Measurements from ENCODE around the gene ESCO1. TPM values are rescaled to one million over a fixed set of nuclear protein-coding genes. Genes with fewer than 3 reads are reported as not detected.
A peak's percentile ranks its signal among the peaks of the same experiment; 100 is the strongest.

ESCO1 gene
- total RNA-seq, 2 donors from 2014 or later, result 20.4 to 28.7 TPM

GRCh38 chr18:21486905-21487437, 113.5 kb downstream of the ESCO1 start:
- ATAC-seq (replicated peaks), result no peak
- H3K36me3 Mint-ChIP-seq (ENCODE audit: low read depth), result no peaks in the 10 kb centered on the region
- H3K27ac Mint-ChIP-seq, result no peak overlapping the region
- H3K27me3 Mint-ChIP-seq, result peaks cover 11% of the 10 kb centered on the region
- H3K9me3 Mint-ChIP-seq, result no peaks in the 10 kb centered on the region
- H3K4me1 Mint-ChIP-seq, result no peaks in the 10 kb centered on the region
- H3K4me3 Mint-ChIP-seq, result no peak overlapping the region

- Mint-ChIP-seq H3K9me3 (no peaks in the 10 kb centered on the region), H3K27ac (no peak overlapping the region), H3K4me3 (no peak overlapping the region)
Observed at GRCh38 chr18:21484851-21485636, 115.5 kb downstream of the ESCO1 start.

GRCh38 chr18:21483051-21483450, 117.5 kb downstream of the ESCO1 start:
- Mint-ChIP-seq H3K36me3 (ENCODE audit: low read depth) (no peaks in the 10 kb centered on the region), H3K27ac (no peak overlapping the region), H3K9me3 (no peaks in the 10 kb centered on the region), H3K27me3 (peaks cover 15% of the 10 kb centered on the region), H3K4me1 (no peaks in the 10 kb centered on the region), H3K4me3 (no peak overlapping the region)
- ATAC-seq (replicated peaks), result peak; percentile 18

More at GRCh38 chr18:21484851-21485636, 115.5 kb downstream of the ESCO1 start:
- peak; percentile 24 for ATAC-seq (replicated peaks)
- peaks cover 15% of the 10 kb centered on the region for H3K27me3 Mint-ChIP-seq
- H3K4me1 Mint-ChIP-seq, result no peaks in the 10 kb centered on the region
- no peaks in the 10 kb centered on the region for H3K36me3 Mint-ChIP-seq (ENCODE audit: low read depth)

- H3K4me1 Mint-ChIP-seq, result no peaks in the 10 kb centered on the region
- peaks cover 15% of the 10 kb centered on the region for H3K27me3 Mint-ChIP-seq
- no peaks in the 10 kb centered on the region for H3K36me3 Mint-ChIP-seq (ENCODE audit: low read depth)
- ATAC-seq (replicated peaks), result no peak
- no peak overlapping the region for H3K4me3 Mint-ChIP-seq
- no peaks in the 10 kb centered on the region for H3K9me3 Mint-ChIP-seq
- no peak overlapping the region for H3K27ac Mint-ChIP-seq
Observed at GRCh38 chr18:21481739-21482138, 118.8 kb downstream of the ESCO1 start.

- ATAC-seq (replicated peaks), result no peak
- peaks cover 12% of the 10 kb centered on the region for H3K27me3 Mint-ChIP-seq
- no peaks in the 10 kb centered on the region for H3K4me1 Mint-ChIP-seq
- no peak overlapping the region for H3K4me3 Mint-ChIP-seq
- H3K36me3 Mint-ChIP-seq (ENCODE audit: low read depth), result no peaks in the 10 kb centered on the region
- no peaks in the 10 kb centered on the region for H3K9me3 Mint-ChIP-seq
- H3K27ac Mint-ChIP-seq, result no peak overlapping the region
Observed at GRCh38 chr18:21479721-21480120, 120.8 kb downstream of the ESCO1 start.

Other genes starting within 250 kb of the ESCO1 start
- 100 to 1,000 TPM in 1 of 2 donors, 10 to 100 TPM in 1; 69.2 to 134 TPM for gene SNRPD1, start 11.6 kb upstream of the ESCO1 start, total RNA-seq
- 10 to 100 TPM; 28.9 to 48.4 TPM for gene ABHD3, start 104.1 kb upstream of the ESCO1 start, total RNA-seq
- gene MIB1, start 140.1 kb upstream of the ESCO1 start, total RNA-seq, result 10 to 100 TPM; 52.3 to 64.0 TPM